ENCODE data around the gene ANKIB1.

The ANKIB1 gene

DNA sequence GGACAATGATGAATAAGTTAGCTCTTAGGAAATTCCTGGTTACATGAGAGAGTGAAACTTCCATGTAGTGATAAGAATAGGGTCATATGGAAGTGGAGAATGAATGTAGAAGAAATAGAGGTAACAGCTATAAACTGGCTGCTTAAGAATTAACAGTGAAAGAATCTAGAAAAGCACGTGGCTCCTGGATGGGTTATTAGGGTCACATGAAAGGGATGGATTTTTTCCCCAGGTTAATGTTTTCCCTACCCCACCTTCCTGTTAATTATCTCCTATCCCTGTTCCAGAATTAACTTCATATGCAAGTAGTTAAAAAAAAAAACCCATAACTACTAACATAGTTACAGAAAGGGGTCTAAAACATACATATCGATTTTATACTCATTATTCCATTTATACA lies 58.0 kb downstream of the ANKIB1 start:
- Histone ChIP-seq H3K9me3 (ENCODE audit: insufficient read depth, low read length, severe bottlenecking) (no peaks in the 10 kb centered on the region), H3K36me3 (ENCODE audit: insufficient read depth, low read length) (peaks cover 18% of the 10 kb centered on the region), H2AFZ (ENCODE audit: low read depth, low read length) (no peak overlapping the region), H3K79me2 (ENCODE audit: insufficient read depth, low read length) (no peaks in the 10 kb centered on the region), H3K4me1 (ENCODE audit: insufficient read depth, low read length) (no peaks in the 10 kb centered on the region), H3K4me2 (ENCODE audit: insufficient read depth, low read length) (no peak overlapping the region), H3K27me3 (ENCODE audit: insufficient read depth, low read length, poor library complexity) (no peaks in the 10 kb centered on the region), H4K20me1 (ENCODE audit: insufficient read depth, low read length) (no peaks in the 10 kb centered on the region), H3K27ac (ENCODE audit: low read length) (no peak overlapping the region), H3K9ac (ENCODE audit: low read depth, low read length) (no peak overlapping the region), H3K4me3 (ENCODE audit: low read depth in 1 of 2, low read length in 2 of 2) (no peak overlapping the region)
- no peak for TF ChIP-seq EZH2 (IDR thresholded peaks at IDR 0.05; ENCODE audit: borderline replicate concordance, low read depth, low read length, severe bottlenecking)
- no peak for TF ChIP-seq CTCF (IDR thresholded peaks at IDR 0.05; ENCODE audit: borderline replicate concordance, extremely low read depth, low read length, poor library complexity, severe bottlenecking)
- no peak for DNase-seq
- ATAC-seq (ENCODE audit: insufficient read depth, low read depth) = no peak

DNA sequence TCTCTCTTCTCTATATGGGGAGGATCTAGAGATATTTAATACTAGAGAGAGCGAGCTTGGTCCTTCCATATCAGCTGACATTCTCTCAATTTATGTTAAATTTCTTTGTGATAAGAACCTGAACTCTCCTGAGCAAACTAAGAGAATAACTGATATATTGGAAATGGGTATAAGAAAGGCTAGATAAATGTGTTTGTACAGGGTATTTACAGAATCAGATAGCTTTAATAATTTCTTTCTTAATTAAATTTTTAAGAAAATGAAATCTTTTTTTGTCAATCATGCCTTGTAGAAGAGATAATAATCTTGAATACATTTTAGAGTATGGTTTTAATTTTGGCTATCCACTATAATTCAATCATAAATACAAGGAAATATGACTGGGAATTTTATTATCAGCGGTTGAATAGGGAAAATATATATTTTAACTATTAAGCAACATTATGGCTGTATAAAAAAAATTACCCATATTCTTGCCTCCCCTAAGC lies 58.7 kb downstream of the ANKIB1 start:
- TF ChIP-seq EZH2 (IDR thresholded peaks at IDR 0.05; ENCODE audit: borderline replicate concordance, low read depth, low read length, severe bottlenecking) (no peak), CTCF (IDR thresholded peaks at IDR 0.05; ENCODE audit: borderline replicate concordance, extremely low read depth, low read length, poor library complexity, severe bottlenecking) (no peak)
- Histone ChIP-seq H3K36me3 (ENCODE audit: insufficient read depth, low read length) (peaks cover 19% of the 10 kb centered on the region), H3K27me3 (ENCODE audit: insufficient read depth, low read length, poor library complexity) (no peaks in the 10 kb centered on the region), H3K9me3 (ENCODE audit: insufficient read depth, low read length, severe bottlenecking) (no peaks in the 10 kb centered on the region), H3K79me2 (ENCODE audit: insufficient read depth, low read length) (no peaks in the 10 kb centered on the region), H3K27ac (ENCODE audit: low read length) (no peak overlapping the region), H3K9ac (ENCODE audit: low read depth, low read length) (no peak overlapping the region), H3K4me2 (ENCODE audit: insufficient read depth, low read length) (no peak overlapping the region), H4K20me1 (ENCODE audit: insufficient read depth, low read length) (no peaks in the 10 kb centered on the region), H2AFZ (ENCODE audit: low read depth, low read length) (no peak overlapping the region), H3K4me1 (ENCODE audit: insufficient read depth, low read length) (no peaks in the 10 kb centered on the region), H3K4me3 (ENCODE audit: low read depth in 1 of 2, low read length in 2 of 2) (no peak overlapping the region)
- DNase-seq (no peak), ATAC-seq (ENCODE audit: insufficient read depth, low read depth) (no peak)

GRCh38 chr7:92306153-92306552 lies 60.4 kb downstream of the ANKIB1 start:
- Histone ChIP-seq H4K20me1 (ENCODE audit: insufficient read depth, low read length) (no peaks in the 10 kb centered on the region), H3K9me3 (ENCODE audit: insufficient read depth, low read length, severe bottlenecking) (no peaks in the 10 kb centered on the region), H3K9ac (ENCODE audit: low read depth, low read length) (no peak overlapping the region), H3K4me3 (ENCODE audit: low read depth in 1 of 2, low read length in 2 of 2) (no peak overlapping the region), H3K27ac (ENCODE audit: low read length) (no peak overlapping the region), H3K4me1 (ENCODE audit: insufficient read depth, low read length) (no peaks in the 10 kb centered on the region), H3K27me3 (ENCODE audit: insufficient read depth, low read length, poor library complexity) (no peaks in the 10 kb centered on the region), H3K79me2 (ENCODE audit: insufficient read depth, low read length) (no peaks in the 10 kb centered on the region), H2AFZ (ENCODE audit: low read depth, low read length) (no peak overlapping the region), H3K36me3 (ENCODE audit: insufficient read depth, low read length) (peaks cover 13% of the 10 kb centered on the region; the same call in 1 of the 2 replicates), H3K4me2 (ENCODE audit: insufficient read depth, low read length) (no peak overlapping the region)
- no peak for DNase-seq
- ATAC-seq (ENCODE audit: insufficient read depth, low read depth) = no peak
- TF ChIP-seq EZH2 (IDR thresholded peaks at IDR 0.05; ENCODE audit: borderline replicate concordance, low read depth, low read length, severe bottlenecking) (no peak), CTCF (IDR thresholded peaks at IDR 0.05; ENCODE audit: borderline replicate concordance, extremely low read depth, low read length, poor library complexity, severe bottlenecking) (no peak)

GRCh38 chr7:92313055-92313454 lies 67.3 kb downstream of the ANKIB1 start:
- Histone ChIP-seq H3K36me3 (ENCODE audit: insufficient read depth, low read length) (peaks cover 13% of the 10 kb centered on the region; the same call in 1 of the 2 replicates), H4K20me1 (ENCODE audit: insufficient read depth, low read length) (no peaks in the 10 kb centered on the region), H3K4me1 (ENCODE audit: insufficient read depth, low read length) (no peaks in the 10 kb centered on the region), H3K9ac (ENCODE audit: low read depth, low read length) (no peak overlapping the region), H3K27me3 (ENCODE audit: insufficient read depth, low read length, poor library complexity) (no peaks in the 10 kb centered on the region), H3K4me3 (ENCODE audit: low read depth in 1 of 2, low read length in 2 of 2) (no peak overlapping the region), H3K27ac (ENCODE audit: low read length) (no peak overlapping the region), H2AFZ (ENCODE audit: low read depth, low read length) (no peak overlapping the region), H3K4me2 (ENCODE audit: insufficient read depth, low read length) (no peak overlapping the region), H3K79me2 (ENCODE audit: insufficient read depth, low read length) (no peaks in the 10 kb centered on the region), H3K9me3 (ENCODE audit: insufficient read depth, low read length, severe bottlenecking) (no peaks in the 10 kb centered on the region)
- no peak for ATAC-seq (ENCODE audit: insufficient read depth, low read depth)
- no peak for TF ChIP-seq EZH2 (IDR thresholded peaks at IDR 0.05; ENCODE audit: borderline replicate concordance, low read depth, low read length, severe bottlenecking)
- no peak for TF ChIP-seq CTCF (IDR thresholded peaks at IDR 0.05; ENCODE audit: borderline replicate concordance, extremely low read depth, low read length, poor library complexity, severe bottlenecking)
- DNase-seq = no peak
